Mesothelial cell of epicardium (in vitro differentiated cells): ENCODE measurements around the gene ELF2. TPM values are rescaled to one million over a fixed set of nuclear protein-coding genes. Genes with fewer than 3 reads are reported as not detected.
"Not testable (repeated sequence)": the region's sequence is repeated elsewhere in the genome, so short reads cannot be mapped to it uniquely, and the experiment has no call there.

Experiments used
- DNase-seq, 2 experiments: peaks; one replicate each; pipeline ENCODE4 v3.0.0; 2021; ENCODE audit warnings: low spot score in 2 of 2; ENCODE audit not compliant: unreplicated experiment in 2 of 2
- H3K27ac Mint-ChIP-seq: 2 replicates; pipeline ENCODE4 v1.8.0; 2021; ENCODE audit warnings: mixed read lengths
- H3K27me3 Mint-ChIP-seq: 2 replicates; pipeline ENCODE4 v1.8.0; 2021; ENCODE audit warnings: low read depth, mixed read lengths
- H3K36me3 Mint-ChIP-seq: 2 replicates; pipeline ENCODE4 v1.8.0; 2021; ENCODE audit warnings: mixed read lengths
- H3K4me1 Mint-ChIP-seq: 2 replicates; pipeline ENCODE4 v1.8.0; 2021; ENCODE audit warnings: mixed read lengths
- H3K4me3 Mint-ChIP-seq: 2 replicates; pipeline ENCODE4 v1.8.0; 2021; ENCODE audit warnings: mild to moderate bottlenecking, moderate library complexity, mixed read lengths
- H3K9me3 Mint-ChIP-seq: 2 replicates; pipeline ENCODE4 v1.8.0; 2021; ENCODE audit warnings: mixed read lengths
- total RNA-seq: library from RNA; stranded (reverse); gene quantifications from 3 replicates; pipeline ENCODE4 v1.2.1, GENCODE V29; 2021
- TF ChIP-seq, protein P1 (sequence below): fragments of 200-600 bp; sonication (generic); IDR thresholded peaks from one replicate; pipeline ENCODE4 v1.5.0; 2021; ENCODE audit warnings: antibody characterized with exemption; ENCODE audit not compliant: unreplicated experiment

ELF2 gene
- total RNA-seq, 1 donor from 2014 or later, result 57.1 TPM

DNA sequence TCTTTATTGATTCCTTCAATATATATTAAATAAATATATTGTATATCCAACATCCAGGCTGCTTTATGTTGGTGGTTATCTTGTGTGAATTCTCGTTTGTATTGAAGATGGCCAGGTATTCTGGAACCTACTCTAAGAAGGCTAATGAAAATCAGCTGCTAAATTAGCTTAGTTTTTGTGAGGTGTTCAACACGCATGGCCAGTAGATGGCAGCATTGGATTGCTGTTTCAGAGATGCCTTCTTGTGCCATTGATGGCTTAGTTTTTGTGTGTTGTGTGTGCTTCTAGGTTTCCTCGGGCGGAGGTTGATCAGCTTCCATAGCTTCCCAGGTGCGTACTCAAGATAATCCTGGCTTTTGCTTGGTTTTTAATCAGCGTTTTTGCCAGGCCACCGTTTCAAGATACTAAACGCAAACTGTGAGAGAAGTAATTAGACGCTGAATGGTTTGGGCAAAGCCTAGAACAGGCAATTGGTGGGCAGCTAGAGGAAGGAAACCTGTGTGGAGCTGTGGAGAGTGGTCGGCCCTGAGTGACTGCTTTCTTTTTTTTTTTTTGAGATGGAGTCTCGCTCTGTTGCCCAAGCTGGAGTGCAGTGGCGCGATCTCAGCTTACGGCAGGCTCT lies 146.3 kb downstream of the ELF2 start:
- Mint-ChIP-seq H3K9me3 (no peaks in the 10 kb centered on the region), H3K4me1 (peaks cover 3% of the 10 kb centered on the region), H3K36me3 (peaks cover 2% of the 10 kb centered on the region), H3K4me3 (no peak overlapping the region), H3K27me3 (no peaks in the 10 kb centered on the region), H3K27ac (no peak overlapping the region)
- DNase-seq, result peak; percentile 25 to 75
- TF ChIP-seq, protein P1, sequence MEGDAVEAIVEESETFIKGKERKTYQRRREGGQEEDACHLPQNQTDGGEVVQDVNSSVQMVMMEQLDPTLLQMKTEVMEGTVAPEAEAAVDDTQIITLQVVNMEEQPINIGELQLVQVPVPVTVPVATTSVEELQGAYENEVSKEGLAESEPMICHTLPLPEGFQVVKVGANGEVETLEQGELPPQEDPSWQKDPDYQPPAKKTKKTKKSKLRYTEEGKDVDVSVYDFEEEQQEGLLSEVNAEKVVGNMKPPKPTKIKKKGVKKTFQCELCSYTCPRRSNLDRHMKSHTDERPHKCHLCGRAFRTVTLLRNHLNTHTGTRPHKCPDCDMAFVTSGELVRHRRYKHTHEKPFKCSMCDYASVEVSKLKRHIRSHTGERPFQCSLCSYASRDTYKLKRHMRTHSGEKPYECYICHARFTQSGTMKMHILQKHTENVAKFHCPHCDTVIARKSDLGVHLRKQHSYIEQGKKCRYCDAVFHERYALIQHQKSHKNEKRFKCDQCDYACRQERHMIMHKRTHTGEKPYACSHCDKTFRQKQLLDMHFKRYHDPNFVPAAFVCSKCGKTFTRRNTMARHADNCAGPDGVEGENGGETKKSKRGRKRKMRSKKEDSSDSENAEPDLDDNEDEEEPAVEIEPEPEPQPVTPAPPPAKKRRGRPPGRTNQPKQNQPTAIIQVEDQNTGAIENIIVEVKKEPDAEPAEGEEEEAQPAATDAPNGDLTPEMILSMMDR, result peak; percentile 78

DNA sequence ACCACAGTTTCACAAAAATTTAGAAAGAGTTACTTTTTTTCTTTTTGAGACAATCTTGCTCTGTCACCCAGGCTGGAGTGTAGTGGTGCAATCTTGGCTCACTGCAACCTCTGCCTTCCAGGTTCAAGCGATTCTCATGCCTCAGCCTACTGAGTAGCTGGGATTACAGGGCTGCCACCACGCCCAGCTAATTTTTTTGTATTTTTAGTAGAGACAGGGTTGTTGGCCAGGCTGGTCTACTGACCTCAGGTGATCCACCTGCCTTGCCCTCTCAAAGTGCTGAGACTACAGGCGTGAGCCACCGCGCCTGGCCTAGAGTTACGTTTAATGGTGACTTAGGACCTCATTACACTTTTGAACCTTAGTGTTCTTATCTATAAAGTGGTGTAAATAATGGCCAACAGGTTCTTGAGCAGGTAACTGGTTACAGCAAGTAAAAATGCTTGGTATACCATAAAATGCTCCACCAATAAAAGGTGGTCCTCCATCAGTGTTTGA lies 147.1 kb downstream of the ELF2 start:
- H3K36me3 Mint-ChIP-seq, H3K4me1 Mint-ChIP-seq, H3K27ac Mint-ChIP-seq, H3K27me3 Mint-ChIP-seq, H3K9me3 Mint-ChIP-seq, DNase-seq, H3K4me3 Mint-ChIP-seq: not testable (repeated sequence)

DNA sequence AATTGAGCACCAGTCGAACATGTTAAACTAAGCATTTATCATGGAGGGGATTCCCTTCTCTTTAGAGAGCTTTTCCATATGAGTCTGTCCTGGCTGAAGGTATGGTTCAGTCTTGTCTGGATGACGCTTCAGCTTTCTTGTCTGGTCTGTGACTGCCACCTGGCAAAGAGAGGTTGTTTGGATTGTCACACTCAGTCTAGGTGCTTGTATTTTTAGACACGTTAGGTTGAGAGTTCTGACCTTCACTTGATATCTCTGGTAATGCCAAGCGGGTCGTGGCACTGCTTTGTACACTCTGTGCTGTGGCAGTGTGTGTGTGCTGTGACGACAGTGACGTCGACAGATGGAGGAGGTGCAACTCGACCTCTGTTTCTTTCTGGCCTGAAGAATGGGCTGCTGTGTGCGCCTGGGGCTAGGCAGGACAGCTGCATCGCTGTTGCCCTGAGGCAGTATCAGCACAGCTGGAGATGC lies 148.8 kb downstream of the ELF2 start:
- Mint-ChIP-seq H3K27me3 (no peaks in the 10 kb centered on the region), H3K4me3 (no peak overlapping the region), H3K27ac (no peak overlapping the region), H3K9me3 (no peaks in the 10 kb centered on the region), H3K36me3 (peaks cover 2% of the 10 kb centered on the region), H3K4me1 (peaks cover 8% of the 10 kb centered on the region)
- DNase-seq, result no peak
- TF ChIP-seq, protein P1, result no peak

DNA sequence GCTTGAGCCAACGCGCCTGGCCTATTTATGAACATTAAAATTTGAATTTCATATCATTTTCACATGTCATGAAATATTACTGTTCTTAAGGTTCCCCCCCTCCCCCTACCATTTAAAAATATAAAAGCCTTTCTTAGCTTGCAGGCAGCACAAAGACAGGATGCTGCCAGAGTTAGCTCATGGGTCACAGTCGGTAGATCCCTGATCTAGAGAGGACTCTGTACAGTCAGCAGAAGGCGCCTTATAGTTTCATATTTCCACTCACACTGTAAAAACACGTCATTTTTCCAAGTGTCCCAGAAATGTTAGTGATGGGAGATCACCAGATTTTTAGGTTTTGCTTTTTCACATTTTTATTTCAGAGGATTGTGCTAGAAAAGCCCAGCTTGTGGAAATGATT lies 149.2 kb downstream of the ELF2 start:
- TF ChIP-seq, protein P1, result no peak
- peaks cover 2% of the 10 kb centered on the region for H3K36me3 Mint-ChIP-seq

DNA sequence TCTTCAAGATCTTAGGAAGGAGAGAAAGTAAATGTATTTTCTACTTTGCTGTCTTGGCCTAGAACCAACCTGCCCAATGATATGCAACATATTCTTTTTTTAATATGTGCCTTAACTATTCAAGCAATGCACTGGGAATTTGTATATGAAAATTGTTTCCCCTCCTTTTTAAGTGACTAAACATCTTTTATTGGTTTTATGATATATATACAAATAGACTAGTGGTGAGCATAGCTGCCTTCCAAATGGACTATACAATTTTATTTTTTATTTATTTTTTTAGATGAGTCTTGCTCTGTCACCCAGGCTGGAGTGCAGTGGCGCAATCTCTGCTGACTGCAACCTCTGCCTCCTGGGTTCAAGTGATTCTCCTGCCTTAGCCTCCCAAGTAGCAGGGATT lies 151.2 kb downstream of the ELF2 start:
- H3K27ac Mint-ChIP-seq, result no peak overlapping the region
- DNase-seq, result no peak
- no peaks in the 10 kb centered on the region for H3K27me3 Mint-ChIP-seq
- H3K4me1 Mint-ChIP-seq, result peaks cover 8% of the 10 kb centered on the region
- peaks cover 2% of the 10 kb centered on the region for H3K36me3 Mint-ChIP-seq
- TF ChIP-seq, protein P1, result no peak
- no peak overlapping the region for H3K4me3 Mint-ChIP-seq
- H3K9me3 Mint-ChIP-seq, result no peaks in the 10 kb centered on the region

More for the DNA sequence above, 149.2 kb downstream of the ELF2 start:
- DNase-seq, result no peak
- H3K27ac Mint-ChIP-seq, result peak overlapping the region; percentile 30
- H3K27me3 Mint-ChIP-seq, result no peaks in the 10 kb centered on the region
- no peaks in the 10 kb centered on the region for H3K9me3 Mint-ChIP-seq
- H3K4me1 Mint-ChIP-seq, result peaks cover 8% of the 10 kb centered on the region
- no peak overlapping the region for H3K4me3 Mint-ChIP-seq

DNA sequence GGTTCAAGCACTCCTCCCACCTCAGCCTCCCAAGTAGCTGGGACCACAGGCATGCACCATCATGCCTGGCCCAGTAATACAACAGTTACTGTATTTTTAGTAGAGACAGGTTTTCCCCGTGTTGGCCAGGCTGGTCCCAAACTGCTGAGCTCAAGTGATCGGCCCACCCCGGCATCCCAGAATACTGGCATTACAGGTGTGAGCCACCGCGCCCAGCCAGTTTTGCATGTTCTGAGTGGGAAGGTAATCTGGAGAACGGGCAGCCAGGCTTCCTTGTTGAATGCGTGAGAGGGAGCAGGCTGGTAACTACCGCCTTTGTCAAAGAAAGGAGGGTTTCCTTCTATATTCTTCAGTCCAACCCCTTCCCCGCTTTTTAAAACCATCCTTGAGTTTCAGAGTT lies 152.3 kb downstream of the ELF2 start:
- peaks cover 2% of the 10 kb centered on the region for H3K36me3 Mint-ChIP-seq
- H3K27ac Mint-ChIP-seq, result no peak overlapping the region
- no peaks in the 10 kb centered on the region for H3K27me3 Mint-ChIP-seq
- TF ChIP-seq, protein P1, result no peak
- H3K4me3 Mint-ChIP-seq, result no peak overlapping the region
- no peaks in the 10 kb centered on the region for H3K9me3 Mint-ChIP-seq
- peaks cover 15% of the 10 kb centered on the region for H3K4me1 Mint-ChIP-seq
- DNase-seq, result no peak
